Measurements from ENCODE around the gene SLC35F1. TPM values are rescaled to one million over a fixed set of nuclear protein-coding genes. Genes with fewer than 3 reads are reported as not detected.
A peak's percentile ranks its signal among the peaks of the same experiment; 100 is the strongest.
"Not testable (repeated sequence)": the region's sequence is repeated elsewhere in the genome, so short reads cannot be mapped to it uniquely, and the experiment has no call there.

The SLC35F1 gene
- total RNA-seq (not detected), total RNA-seq (0 to 0.38 (median 0) reads per million in 29 experiments)
- total RNA-seq (2013): 0.04 TPM

GRCh38 chr6:117906958-117907600, at the start of gene SLC35F1:
Gene SLC35F1 (plus strand): TSS chr6:117907264.
- Histone ChIP-seq H3K27me3 (replicated peaks in 1 of 2; ENCODE audit: control insufficient read depth in 2 of 2, extremely low read depth in 1 of 2, insufficient read depth in 2 of 2, low read length in 1 of 2) (peaks cover 20 to 22% of the 10 kb centered on the region in 2 experiments), H3K36me3 (ENCODE audit: control insufficient read depth in 2 of 2, extremely low read depth in 1 of 2, insufficient read depth in 1 of 2, low read length in 1 of 2) (no peaks in the 10 kb centered on the region), H3K27ac (ENCODE audit: low read length) (no peak within 1 kb of the TSS), H3K4me3 (ENCODE audit: control insufficient read depth in 1 of 2, extremely low read depth in 1 of 2, low read length in 1 of 2) (peak within 1 kb of the TSS; percentile 18 to 51), H3K4me1 (ENCODE audit: control insufficient read depth in 1 of 2, extremely low read depth in 1 of 2, insufficient read depth in 2 of 2, low read length in 2 of 2) (peaks cover 0 to 13% of the 10 kb centered on the region in 2 experiments), H3K9me3 (no peaks in the 10 kb centered on the region)
- H3K36me3 Mint-ChIP-seq: no peaks in the 10 kb centered on the region
- ATAC-seq (replicated peaks in 1 of 4) (peak; percentile 37 to 70 (median 45)), DNase-seq (peak in 10 of 35 experiments; percentile 0 to 25 (median 9))
- H3K27ac Mint-ChIP-seq: no peak within 1 kb of the TSS
- H3K9me3 Mint-ChIP-seq: no peaks in the 10 kb centered on the region
- WGBS (ENCODE audit: insufficient coverage): 2% methylated on average over 73 of the region's 82 CpGs
- H3K4me3 Mint-ChIP-seq: peak within 1 kb of the TSS; percentile 64 to 71 (median 66)
- ChIA-PET CTCF (no interaction called here), POLR2A (no interaction called here)
- H3K27me3 Mint-ChIP-seq: peaks cover 56% of the 10 kb centered on the region in 2 donors
- peaks cover 0 to 11% (median 8%) of the 10 kb centered on the region in 3 donors for H3K4me1 Mint-ChIP-seq

GRCh38 chr6:117858601-117859000, 48.5 kb upstream of the SLC35F1 start:
- POLR2A ChIA-PET: interaction anchor here (0.6 to 0.7 kb wide), 2 partner anchors 32 to 246 kb away, joined by 5 read pairs; no protein-coding TSS in a partner anchor
- ATAC-seq (replicated peaks in 1 of 4): not testable (repeated sequence)

DNA sequence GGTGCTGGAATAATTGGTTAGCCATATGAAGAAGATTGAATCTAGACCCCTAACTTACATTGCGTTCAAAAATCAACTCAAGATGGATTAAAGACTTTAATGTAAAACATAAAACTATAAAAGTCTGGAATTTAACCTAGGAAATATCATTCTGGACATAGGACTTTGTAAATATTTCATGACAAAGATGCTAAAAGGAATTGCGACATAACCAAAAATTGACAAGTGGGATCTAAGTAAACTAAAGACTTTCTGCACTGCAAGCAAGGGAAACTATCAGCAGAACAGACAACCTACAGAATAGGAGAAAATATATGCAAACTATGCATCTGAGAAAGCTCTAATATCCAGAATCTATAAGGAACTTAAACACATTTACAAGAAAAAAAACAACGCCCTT, 45.5 kb upstream of the SLC35F1 start:
- H3K9me3 Mint-ChIP-seq: peaks cover 5 to 13% (median 6%) of the 10 kb centered on the region in 3 donors
- Histone ChIP-seq H3K4me3 (ENCODE audit: control insufficient read depth in 1 of 2, extremely low read depth in 1 of 2, low read length in 1 of 2) (no peak overlapping the region), H3K36me3 (ENCODE audit: control insufficient read depth in 2 of 2, extremely low read depth in 1 of 2, insufficient read depth in 1 of 2, low read length in 1 of 2) (no peaks in the 10 kb centered on the region), H3K9me3 (no peaks in the 10 kb centered on the region), H3K27ac (ENCODE audit: low read length) (no peak overlapping the region), H3K27me3 (replicated peaks in 1 of 2; ENCODE audit: control insufficient read depth in 2 of 2, extremely low read depth in 1 of 2, insufficient read depth in 2 of 2, low read length in 1 of 2) (no peaks in the 10 kb centered on the region), H3K4me1 (ENCODE audit: control insufficient read depth in 1 of 2, extremely low read depth in 1 of 2, insufficient read depth in 2 of 2, low read length in 2 of 2) (no peaks in the 10 kb centered on the region)
- no peaks in the 10 kb centered on the region for H3K4me1 Mint-ChIP-seq
- DNase-seq (no peak), ATAC-seq (replicated peaks in 1 of 4) (no peak)
- POLR2A ChIA-PET: no interaction called here
- H3K27me3 Mint-ChIP-seq: peaks cover 0 to 6% of the 10 kb centered on the region in 2 donors
- H3K4me3 Mint-ChIP-seq: no peak overlapping the region
- no peaks in the 10 kb centered on the region for H3K36me3 Mint-ChIP-seq
- WGBS (ENCODE audit: insufficient coverage): no CpG with 5 or more reads among the region's 3 CpGs
- CTCF ChIA-PET: interaction anchor here in 1 of 2 donors (0.6 kb wide), 1 partner anchor 10 kb away, joined by 3 read pairs; no protein-coding TSS in a partner anchor
- no peak overlapping the region for H3K27ac Mint-ChIP-seq

More at GRCh38 chr6:117858601-117859000, 48.5 kb upstream of the SLC35F1 start:
- H3K36me3 ChIP-seq (ENCODE audit: control insufficient read depth in 2 of 2, extremely low read depth in 1 of 2, insufficient read depth in 1 of 2, low read length in 1 of 2); CTCF ChIA-PET; H3K27me3 Mint-ChIP-seq; H3K4me3 ChIP-seq (ENCODE audit: control insufficient read depth in 1 of 2, extremely low read depth in 1 of 2, low read length in 1 of 2); H3K27ac Mint-ChIP-seq; H3K27me3 ChIP-seq (replicated peaks in 1 of 2; ENCODE audit: control insufficient read depth in 2 of 2, extremely low read depth in 1 of 2, insufficient read depth in 2 of 2, low read length in 1 of 2); H3K9me3 ChIP-seq; H3K4me3 Mint-ChIP-seq; H3K4me1 ChIP-seq (ENCODE audit: control insufficient read depth in 1 of 2, extremely low read depth in 1 of 2, insufficient read depth in 2 of 2, low read length in 2 of 2); H3K27ac ChIP-seq (ENCODE audit: low read length); DNase-seq; H3K9me3 Mint-ChIP-seq; H3K36me3 Mint-ChIP-seq; H3K4me1 Mint-ChIP-seq: not testable (repeated sequence)
- WGBS (ENCODE audit: insufficient coverage): 100% methylated on average over 1 of the region's 2 CpGs

DNA sequence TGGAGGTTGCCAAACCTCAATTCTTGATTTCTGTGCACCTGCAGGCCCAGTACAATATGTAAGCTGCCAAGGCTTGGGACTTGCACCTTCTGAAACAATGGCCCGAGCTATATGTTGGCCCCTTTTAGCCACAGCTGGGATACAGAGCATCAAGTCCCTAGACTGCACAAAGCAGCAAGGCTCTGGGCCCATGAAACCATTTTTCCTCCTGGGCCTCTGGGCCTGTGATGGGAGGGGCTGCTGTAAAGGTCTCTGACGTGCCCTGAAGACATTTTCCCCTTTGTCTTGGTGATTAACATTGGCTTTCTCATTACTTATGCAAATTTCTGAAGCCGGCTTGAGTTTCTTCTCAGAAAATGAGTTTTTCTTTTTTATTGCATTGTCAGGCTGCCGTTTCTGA, 40.5 kb upstream of the SLC35F1 start:
- H3K9me3 Mint-ChIP-seq: peaks cover 6 to 19% (median 12%) of the 10 kb centered on the region in 3 donors
- Histone ChIP-seq H3K36me3 (ENCODE audit: control insufficient read depth in 2 of 2, extremely low read depth in 1 of 2, insufficient read depth in 1 of 2, low read length in 1 of 2) (no peaks in the 10 kb centered on the region), H3K27ac (ENCODE audit: low read length) (no peak overlapping the region), H3K27me3 (replicated peaks in 1 of 2; ENCODE audit: control insufficient read depth in 2 of 2, extremely low read depth in 1 of 2, insufficient read depth in 2 of 2, low read length in 1 of 2) (no peaks in the 10 kb centered on the region), H3K4me1 (ENCODE audit: control insufficient read depth in 1 of 2, extremely low read depth in 1 of 2, insufficient read depth in 2 of 2, low read length in 2 of 2) (no peaks in the 10 kb centered on the region), H3K9me3 (no peaks in the 10 kb centered on the region), H3K4me3 (ENCODE audit: control insufficient read depth in 1 of 2, extremely low read depth in 1 of 2, low read length in 1 of 2) (no peak overlapping the region)
- no peak for DNase-seq
- ATAC-seq (replicated peaks in 1 of 4): no peak
- 50% methylated on average over 1 of the region's 4 CpGs for WGBS (ENCODE audit: insufficient coverage)
- H3K27ac Mint-ChIP-seq: no peak overlapping the region
- H3K27me3 Mint-ChIP-seq: peaks cover 0 to 3% of the 10 kb centered on the region in 2 donors
- H3K36me3 Mint-ChIP-seq: no peaks in the 10 kb centered on the region
- POLR2A ChIA-PET: no interaction called here
- no peak overlapping the region for H3K4me3 Mint-ChIP-seq
- no peaks in the 10 kb centered on the region for H3K4me1 Mint-ChIP-seq
- CTCF ChIA-PET: interaction anchor here in 1 of 2 donors (0.5 kb wide), 1 partner anchor 612 kb away, joined by 3 read pairs; no protein-coding TSS in a partner anchor

GRCh38 chr6:117870486-117871242, 36.4 kb upstream of the SLC35F1 start:
- no peaks in the 10 kb centered on the region for H3K36me3 Mint-ChIP-seq
- 100% methylated on average over 1 of the region's 4 CpGs for WGBS (ENCODE audit: insufficient coverage)
- Histone ChIP-seq H3K27me3 (replicated peaks in 1 of 2; ENCODE audit: control insufficient read depth in 2 of 2, extremely low read depth in 1 of 2, insufficient read depth in 2 of 2, low read length in 1 of 2) (no peaks in the 10 kb centered on the region), H3K27ac (ENCODE audit: low read length) (no peak overlapping the region), H3K9me3 (no peaks in the 10 kb centered on the region), H3K4me1 (ENCODE audit: control insufficient read depth in 1 of 2, extremely low read depth in 1 of 2, insufficient read depth in 2 of 2, low read length in 2 of 2) (no peaks in the 10 kb centered on the region), H3K4me3 (ENCODE audit: control insufficient read depth in 1 of 2, extremely low read depth in 1 of 2, low read length in 1 of 2) (no peak overlapping the region), H3K36me3 (ENCODE audit: control insufficient read depth in 2 of 2, extremely low read depth in 1 of 2, insufficient read depth in 1 of 2, low read length in 1 of 2) (no peaks in the 10 kb centered on the region)
- H3K9me3 Mint-ChIP-seq: peaks cover 0 to 11% (median 9%) of the 10 kb centered on the region in 3 donors
- no peak overlapping the region for H3K27ac Mint-ChIP-seq
- H3K4me3 Mint-ChIP-seq: no peak overlapping the region
- POLR2A ChIA-PET: no interaction called here
- ATAC-seq (replicated peaks in 1 of 4) (no peak), DNase-seq (no peak)
- peaks cover 0 to 3% of the 10 kb centered on the region in 2 donors for H3K27me3 Mint-ChIP-seq
- CTCF ChIA-PET: no interaction called here
- H3K4me1 Mint-ChIP-seq: no peaks in the 10 kb centered on the region

DNA sequence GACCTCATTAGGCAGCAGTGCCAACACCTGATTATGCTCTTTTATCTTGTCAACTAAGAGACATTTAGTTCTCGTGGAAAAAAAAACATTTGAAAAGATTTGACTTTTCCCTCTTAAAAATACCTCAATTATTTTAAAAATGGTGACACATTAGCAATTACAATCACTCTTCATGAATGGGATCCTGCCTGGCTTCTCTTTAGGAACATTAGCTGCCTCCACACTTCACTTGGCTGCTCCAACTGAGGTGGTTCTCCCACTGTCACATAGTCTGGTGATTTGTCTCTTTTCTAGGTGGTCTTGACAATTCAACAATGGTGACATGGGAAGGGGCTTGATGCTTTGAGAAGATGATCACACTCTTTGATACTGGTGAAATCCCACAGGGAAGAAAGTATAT, 26.2 kb upstream of the SLC35F1 start:
- POLR2A ChIA-PET: no interaction called here
- Mint-ChIP-seq H3K9me3 (no peaks in the 10 kb centered on the region), H3K27ac (no peak overlapping the region), H3K4me3 (no peak overlapping the region), H3K36me3 (no peaks in the 10 kb centered on the region), H3K4me1 (no peaks in the 10 kb centered on the region), H3K27me3 (peaks cover 2 to 31% of the 10 kb centered on the region in 2 donors)
- CTCF ChIA-PET: no interaction called here
- ATAC-seq (replicated peaks in 1 of 4) (no peak), DNase-seq (no peak)
- no peaks in the 10 kb centered on the region for H3K9me3 ChIP-seq
- no peak overlapping the region for H3K27ac ChIP-seq (ENCODE audit: low read length)
- WGBS (ENCODE audit: insufficient coverage): 71% methylated on average over 1 of the region's 1 CpG
- no peaks in the 10 kb centered on the region for H3K36me3 ChIP-seq (ENCODE audit: control insufficient read depth in 2 of 2, extremely low read depth in 1 of 2, insufficient read depth in 1 of 2, low read length in 1 of 2)
- no peaks in the 10 kb centered on the region for H3K4me1 ChIP-seq (ENCODE audit: control insufficient read depth in 1 of 2, extremely low read depth in 1 of 2, insufficient read depth in 2 of 2, low read length in 2 of 2)
- no peaks in the 10 kb centered on the region for H3K27me3 ChIP-seq (replicated peaks in 1 of 2; ENCODE audit: control insufficient read depth in 2 of 2, extremely low read depth in 1 of 2, insufficient read depth in 2 of 2, low read length in 1 of 2)
- H3K4me3 ChIP-seq (ENCODE audit: control insufficient read depth in 1 of 2, extremely low read depth in 1 of 2, low read length in 1 of 2): no peak overlapping the region
